Measurements from ENCODE around the gene DOCK10. TPM values are rescaled to one million over a fixed set of nuclear protein-coding genes. Genes with fewer than 3 reads are reported as not detected.

The DOCK10 gene
- total RNA-seq, 1 experiment from 2014 or later: 52.9 TPM

DNA sequence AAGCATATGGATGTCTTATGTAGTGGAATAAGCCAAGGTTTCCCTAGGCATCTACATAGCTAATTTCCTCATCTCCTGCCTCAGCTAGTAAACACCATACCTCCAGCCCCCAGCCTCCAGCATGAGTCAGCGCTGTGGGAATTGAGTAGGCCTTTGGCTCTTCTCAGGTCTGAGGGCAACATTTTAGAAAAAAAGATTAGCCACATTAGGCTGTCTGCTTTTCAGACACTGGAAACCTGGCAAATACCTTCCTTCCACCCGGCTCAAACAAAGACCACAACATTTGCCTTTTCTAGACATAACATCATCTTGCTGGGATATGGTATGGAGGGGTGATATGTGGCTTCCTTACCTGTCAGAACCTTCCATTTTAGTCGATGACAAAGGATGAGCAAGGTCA, 320.0 kb downstream of the DOCK10 start:
- peak; percentile 47 for DNase-seq (ENCODE audit: low read depth)

DNA sequence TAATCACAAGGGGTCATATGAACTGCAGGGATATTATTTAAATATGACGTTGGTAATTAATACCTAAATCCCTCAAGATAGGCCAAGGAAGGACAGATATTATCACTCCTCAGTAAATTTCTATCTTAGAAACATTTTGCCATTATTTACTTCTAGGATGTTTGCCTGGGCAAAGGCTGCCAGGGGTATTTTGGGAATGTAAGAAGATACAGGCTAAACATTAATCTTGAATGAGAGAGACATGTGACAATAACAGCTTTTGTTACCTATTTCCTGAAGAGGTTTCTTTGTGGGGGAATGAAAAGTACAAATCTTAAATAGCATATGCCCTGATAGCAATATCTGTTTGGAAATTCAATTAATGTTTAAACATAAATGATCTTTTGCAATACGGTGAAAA, 325.3 kb downstream of the DOCK10 start:
- no peak for DNase-seq (ENCODE audit: low read depth)

DNA sequence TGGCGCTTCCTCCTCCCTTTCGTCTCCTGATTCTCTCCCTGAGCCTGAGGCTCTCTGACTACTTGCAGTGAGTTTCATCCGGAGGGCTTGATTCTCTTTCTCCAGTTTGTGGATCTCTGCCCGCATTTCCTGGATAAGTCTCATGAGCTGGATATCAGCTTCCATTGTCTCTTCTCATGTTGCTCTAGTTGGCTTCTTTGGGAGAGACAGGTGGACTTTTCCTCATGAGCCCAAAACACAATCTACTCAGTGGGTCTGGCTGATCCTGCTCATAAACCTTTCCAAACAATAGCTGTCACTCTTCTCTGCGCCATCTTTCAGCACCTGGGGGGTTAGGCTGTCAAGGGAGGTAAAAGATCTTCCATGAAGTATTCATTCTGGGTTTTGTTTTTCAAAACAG, 326.1 kb downstream of the DOCK10 start, which contains the start of gene CCDC195:
TSS of gene CCDC195 (minus strand) at position 165 of the 400 bp plus-strand sequence. CDS start at position 165, 0 bp downstream.
- no peak for DNase-seq (ENCODE audit: low read depth)

Small RNA genes within 50 kb of the gene (small RNA-seq; reads per million reads assigned to genes)
- gene MIR4439: not detected
